Stimulated activated CD4-positive, alpha-beta T cell treated with anti-CD3 and anti-CD28 coated beads, Interleukin-4, amount 100 ng/mL, for 48 hours (primary cell): ENCODE results near the gene PHOSPHO1.

Source experiments
- DNase-seq, 2 donors: peaks; one replicate each; pipeline ENCODE4 v3.0.0-alpha.2; 2020; ENCODE audit warnings: low read depth in 2 of 2

PHOSPHO1 gene

DNA sequence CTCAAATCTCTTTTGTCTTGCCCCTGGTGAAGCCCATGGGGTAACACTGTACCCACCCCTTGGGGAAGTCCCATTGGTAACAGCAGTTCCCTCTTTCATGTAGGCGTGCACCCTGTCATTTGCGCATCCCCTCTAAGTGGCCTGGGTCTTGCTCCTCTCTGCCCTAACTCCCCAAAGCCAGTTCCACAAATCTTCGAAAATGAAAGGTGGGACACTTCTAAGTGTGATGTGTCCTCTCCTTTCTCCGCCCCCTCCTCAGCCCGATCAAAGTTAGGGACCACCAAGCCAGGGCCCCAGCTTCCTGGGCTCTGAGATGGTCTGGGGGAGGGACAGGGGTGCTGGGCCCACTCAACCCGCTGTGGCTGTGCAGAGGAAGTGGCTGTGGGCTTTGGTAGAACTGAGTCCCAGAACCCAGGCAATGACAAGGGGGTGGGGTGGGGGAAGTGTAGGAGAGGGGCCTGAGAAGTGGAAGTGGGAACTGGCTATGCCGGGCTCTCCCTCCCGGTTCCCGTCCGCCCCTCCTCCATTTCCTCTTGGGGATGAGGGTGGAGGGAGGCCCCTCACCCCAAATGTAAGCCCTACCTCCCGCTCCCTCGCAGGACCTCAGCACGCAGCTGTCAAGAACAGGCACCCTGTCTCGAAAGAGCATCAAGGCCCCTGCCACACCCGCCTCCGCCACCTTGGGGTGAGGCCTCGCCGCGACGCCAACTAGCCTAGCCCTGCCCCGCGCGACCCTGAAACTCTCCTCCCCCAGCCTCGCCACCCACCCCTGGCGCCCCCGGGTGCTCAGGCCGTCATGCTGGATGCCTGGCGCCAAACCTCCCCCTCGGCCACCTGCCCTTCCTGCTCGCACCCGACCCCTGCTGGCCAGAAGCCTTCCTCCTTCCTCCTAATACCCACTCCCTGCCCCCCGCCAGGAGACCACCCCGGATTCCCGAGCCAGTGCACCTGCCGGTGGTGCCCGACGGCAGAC, 11.4 kb downstream of the PHOSPHO1 start:
- DNase-seq: no peak

DNA sequence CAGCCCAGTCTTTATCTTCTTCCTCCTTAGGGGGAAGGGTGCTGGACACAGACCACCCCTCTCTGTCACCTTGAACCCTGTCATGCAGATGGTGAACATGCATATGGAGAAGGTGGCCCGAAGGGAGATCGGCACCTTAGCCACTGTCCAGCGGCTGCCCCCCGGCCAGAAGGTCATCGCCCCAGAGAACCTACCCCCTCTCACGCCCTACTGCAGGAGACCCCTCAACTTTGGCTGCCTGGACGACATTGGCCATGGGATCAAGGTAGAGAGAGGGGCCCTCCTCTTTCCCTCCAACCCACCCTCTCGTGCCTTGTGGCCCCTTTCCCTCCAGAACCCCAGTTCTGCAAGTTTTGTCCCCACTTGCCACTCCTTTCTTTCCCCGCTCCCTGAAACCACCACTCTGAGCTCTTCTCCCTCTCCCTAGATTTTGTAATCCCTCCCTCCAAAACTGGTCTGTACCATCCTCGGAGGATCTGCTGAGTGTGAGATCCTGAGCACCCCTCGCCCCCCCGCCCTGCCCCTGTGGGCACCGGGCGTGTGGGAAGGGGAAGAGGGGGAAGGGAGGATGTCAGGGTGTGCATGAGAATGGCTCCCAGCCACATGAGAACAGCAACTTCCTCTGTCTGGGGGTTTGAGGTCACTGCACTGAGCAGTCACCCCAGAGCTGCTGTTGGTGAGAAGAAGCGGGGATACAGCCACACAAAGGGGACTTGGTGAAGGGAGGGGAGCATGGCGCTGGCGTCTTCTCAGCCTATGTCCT, 12.8 kb downstream of the PHOSPHO1 start:
- no peak for DNase-seq

- no peak for DNase-seq
These were observed 13.5 kb downstream of the PHOSPHO1 start for GRCh38 chr17:49216953-49217650.

DNA sequence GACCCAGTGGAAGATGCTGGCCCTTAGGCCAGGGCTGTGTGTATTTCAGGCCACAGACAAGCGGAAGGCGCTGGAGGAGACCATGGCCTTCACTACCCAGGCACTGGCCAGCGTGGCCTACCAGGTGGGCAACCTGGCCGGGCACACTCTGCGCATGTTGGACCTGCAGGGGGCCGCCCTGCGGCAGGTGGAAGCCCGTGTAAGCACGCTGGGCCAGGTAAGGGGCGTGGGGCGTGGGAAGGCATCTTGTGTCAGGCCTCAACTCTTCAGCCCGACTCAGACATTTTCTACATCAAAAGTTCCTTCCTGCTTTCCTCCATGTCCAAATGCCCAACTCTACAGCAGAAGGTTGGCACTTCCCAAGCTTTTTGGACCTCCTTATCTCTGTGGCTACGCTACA, 14.1 kb downstream of the PHOSPHO1 start:
- no peak for DNase-seq

GRCh38 chr17:49214676-49215360, 15.8 kb downstream of the PHOSPHO1 start:
- no peak for DNase-seq

GRCh38 chr17:49213847-49214246, 16.7 kb downstream of the PHOSPHO1 start:
- DNase-seq: no peak

- DNase-seq: no peak
These were observed 17.2 kb downstream of the PHOSPHO1 start for GRCh38 chr17:49213399-49213798.

DNA sequence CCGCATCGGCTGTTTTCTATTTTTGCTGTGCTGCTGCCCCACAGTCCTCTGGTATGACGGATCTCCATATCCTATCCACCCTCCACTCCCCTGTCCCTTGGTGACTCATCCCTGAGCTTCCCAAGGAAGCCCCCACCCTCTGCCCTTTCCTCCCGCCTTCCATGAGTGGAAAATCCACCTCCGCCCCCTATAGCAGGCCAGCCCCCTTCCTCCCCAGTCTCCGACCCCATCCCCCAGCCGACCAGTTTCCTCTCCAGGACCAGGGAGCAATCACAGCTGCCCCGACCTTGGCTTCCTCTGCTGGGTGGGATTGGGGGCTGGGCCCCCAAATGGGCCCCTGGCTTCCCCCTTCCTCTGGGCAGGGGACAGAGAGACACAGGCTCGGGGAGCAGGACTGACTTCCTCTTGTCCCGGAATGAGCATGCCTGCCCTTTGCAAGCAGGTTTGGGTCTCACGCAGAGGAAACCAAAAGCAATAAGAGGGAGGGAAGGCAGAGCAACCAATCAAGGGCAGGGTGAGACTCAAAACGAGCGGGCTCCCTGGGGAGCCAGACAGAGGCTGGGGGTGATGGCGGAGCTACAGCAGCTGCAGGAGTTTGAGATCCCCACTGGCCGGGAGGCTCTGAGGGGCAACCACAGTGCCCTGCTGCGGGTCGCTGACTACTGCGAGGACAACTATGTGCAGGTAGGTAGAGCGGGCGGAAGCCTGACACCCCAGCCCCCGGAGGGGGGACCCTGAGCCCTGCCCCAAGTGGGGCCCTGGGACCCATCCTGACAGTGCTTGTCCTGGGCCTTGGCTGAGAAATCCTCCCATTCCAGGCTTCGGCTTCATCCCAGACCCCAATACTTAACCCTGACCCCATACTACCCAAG, 20.2 kb downstream of the PHOSPHO1 start, which contains the start of the genes ABI3 and GNGT2:
Gene ABI3, plus strand, starts transcription at position 550 of the 872 bp plus-strand sequence. Its CDS starts 18 bp downstream, at position 568.
Gene GNGT2, minus strand, starts transcription at position 417 of the 872 bp plus-strand sequence. CDS start 3,152 bp downstream, outside the sequence.
- peak in 1 of 2 donors; percentile 60 for DNase-seq

- DNase-seq: no peak
These were observed 21.5 kb downstream of the PHOSPHO1 start for GRCh38 chr17:49209061-49209571.

GRCh38 chr17:49204516-49204915, 26.1 kb downstream of the PHOSPHO1 start:
- DNase-seq: no peak

GRCh38 chr17:49203796-49204195, 26.8 kb downstream of the PHOSPHO1 start:
- no peak for DNase-seq

GRCh38 chr17:49201481-49201927, 29.1 kb downstream of the PHOSPHO1 start:
- no peak for DNase-seq

DNA sequence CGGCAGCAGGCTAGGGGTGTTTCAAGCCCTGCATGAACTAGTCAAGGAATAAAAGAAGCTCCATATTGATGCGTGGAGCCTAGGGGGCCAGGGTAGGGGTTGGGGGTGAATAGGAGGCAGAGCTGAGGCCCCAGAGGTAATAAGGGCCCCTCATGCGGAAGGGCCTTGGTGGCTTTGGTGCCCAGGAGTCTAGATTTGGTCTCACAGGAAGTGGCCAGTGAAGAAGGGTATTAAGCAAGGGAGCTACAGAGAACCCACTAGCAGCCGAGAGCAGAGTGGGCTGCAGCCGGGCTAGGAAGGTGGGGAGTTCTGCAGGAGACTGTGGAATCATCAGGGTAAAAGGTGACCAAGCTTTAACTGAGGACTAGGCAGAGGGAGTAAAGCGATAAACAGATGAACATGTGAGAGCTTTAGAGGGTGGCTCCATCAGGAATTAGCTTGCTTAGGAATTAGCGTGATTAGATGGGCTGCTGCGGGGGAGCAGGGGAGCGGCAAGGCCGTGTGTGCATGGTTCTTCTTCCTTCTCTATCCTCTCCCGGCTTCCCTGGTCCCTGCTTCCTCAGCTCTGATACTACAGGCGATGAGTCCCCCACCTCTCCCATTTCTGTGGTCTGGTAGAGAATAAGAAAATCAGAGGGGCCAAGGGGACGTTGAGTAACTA, 30.0 kb downstream of the PHOSPHO1 start:
- DNase-seq: no peak

DNA sequence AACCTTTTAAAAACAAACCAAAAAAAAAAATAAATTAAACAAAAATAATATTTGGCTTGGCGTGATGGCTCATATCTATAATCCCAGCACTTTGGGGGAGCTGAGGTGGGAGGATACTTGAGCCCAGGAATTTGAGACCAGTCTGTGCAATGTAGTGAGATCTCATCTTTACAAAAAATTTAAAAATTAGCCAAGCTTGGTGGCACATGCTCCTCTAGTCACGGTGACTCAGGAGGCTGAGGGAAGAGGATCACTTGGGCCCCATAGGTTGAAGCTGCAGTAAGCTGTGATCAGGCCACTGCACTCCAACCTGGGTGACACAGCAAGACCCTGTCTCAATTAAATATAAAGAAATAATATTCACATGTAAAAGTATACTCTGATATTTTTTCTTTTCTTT, 32.4 kb downstream of the PHOSPHO1 start:
- DNase-seq: no peak

DNA sequence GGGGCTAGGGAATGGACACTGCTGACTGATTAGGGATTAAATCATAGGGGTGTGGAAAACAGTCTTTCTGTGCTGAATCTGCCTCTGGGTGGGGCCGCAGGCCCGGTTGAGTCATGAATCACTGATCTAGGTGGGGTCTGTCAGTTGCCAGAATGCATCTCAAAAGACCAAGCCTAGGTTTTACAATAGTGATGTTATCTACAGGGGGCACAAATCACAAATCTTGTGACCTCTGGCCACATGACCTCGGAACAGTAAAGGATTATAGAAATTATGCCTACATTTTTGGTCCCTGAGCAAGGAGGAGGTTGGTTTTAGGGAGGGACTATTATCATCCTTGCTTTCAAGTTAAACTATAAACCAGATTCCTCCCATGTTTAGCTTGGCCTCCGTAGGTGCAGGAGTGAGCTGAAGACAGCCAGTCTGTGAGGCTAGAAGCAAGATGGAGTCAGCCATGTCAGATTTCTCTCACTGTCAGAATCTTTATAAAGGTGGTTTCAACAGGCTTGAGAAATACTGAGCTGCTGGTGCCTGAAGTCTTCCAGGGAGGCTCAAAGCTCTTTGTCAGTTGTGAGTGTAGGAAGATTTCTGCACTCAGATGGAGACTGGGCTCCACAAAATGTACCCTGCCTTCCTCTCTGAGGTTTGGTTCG, 33.1 kb downstream of the PHOSPHO1 start:
- no peak for DNase-seq

- DNase-seq: no peak
These were observed 34.1 kb downstream of the PHOSPHO1 start for GRCh38 chr17:49196520-49196919.

DNA sequence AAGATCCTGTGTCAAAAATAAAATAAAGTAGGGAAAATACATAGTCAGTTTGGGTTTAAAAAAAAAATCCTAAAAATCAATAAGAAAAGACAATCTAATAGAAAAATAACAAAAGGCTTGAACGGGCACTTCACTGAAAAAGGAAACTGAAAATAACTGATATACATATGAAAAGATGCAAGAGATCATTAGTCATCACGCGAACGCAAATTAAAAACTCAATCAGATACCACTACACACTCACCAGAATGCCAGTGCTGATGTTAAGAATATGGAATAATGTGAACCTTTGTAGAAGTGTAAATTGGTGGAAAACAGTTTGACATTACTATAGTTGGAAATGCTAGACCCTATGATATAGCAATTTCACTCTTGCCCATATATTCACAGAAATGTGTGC, 34.8 kb downstream of the PHOSPHO1 start:
- no peak for DNase-seq

DNA sequence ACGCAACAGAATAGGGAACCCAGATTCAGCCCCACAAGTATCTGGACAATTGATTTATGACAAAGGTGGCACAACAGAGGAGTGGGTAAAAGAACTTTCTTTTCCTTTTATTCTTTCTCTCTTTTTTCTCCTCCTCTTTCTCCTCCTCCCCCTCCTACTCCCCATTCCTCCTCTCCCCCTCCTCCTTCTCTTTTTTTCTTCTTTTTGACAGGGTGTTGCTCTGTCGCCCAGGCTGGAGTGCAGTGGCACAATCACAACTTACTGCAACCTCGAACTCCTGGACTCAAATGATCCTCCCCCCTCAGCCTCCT, 36.3 kb downstream of the PHOSPHO1 start:
- DNase-seq: no peak
